NCI-H1436 (cell line): ENCODE measurements around the gene HABP4.
"Not testable (repeated sequence)": the region's sequence is repeated elsewhere in the genome, so short reads cannot be mapped to it uniquely, and the experiment has no call there.

Experiments
- DNase-seq: peaks from one replicate; lab custom pipeline; 2025; lab: John Stamatoyannopoulos, UW

HABP4 gene

DNA sequence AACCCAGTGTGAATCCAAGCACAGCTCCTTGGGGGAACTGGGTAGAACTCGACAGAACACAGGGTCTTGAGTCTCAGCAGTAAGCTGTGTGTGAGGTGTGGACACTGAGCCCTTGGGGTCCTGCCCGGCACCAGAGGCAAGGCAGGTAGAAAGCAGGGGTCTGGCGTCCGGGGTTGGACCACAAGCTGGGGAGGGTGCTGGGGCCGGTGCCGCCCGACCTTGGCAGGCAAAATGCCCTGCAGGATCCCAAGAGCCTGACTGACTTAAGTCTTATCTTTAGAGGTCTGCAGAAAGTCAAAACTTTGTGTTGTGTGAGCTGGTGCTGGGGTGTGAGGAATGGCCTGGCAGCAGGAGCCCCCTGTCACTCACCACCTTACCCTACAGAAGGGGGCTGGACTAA lies 49.3 kb downstream of the HABP4 start:
- DNase-seq: no peak

DNA sequence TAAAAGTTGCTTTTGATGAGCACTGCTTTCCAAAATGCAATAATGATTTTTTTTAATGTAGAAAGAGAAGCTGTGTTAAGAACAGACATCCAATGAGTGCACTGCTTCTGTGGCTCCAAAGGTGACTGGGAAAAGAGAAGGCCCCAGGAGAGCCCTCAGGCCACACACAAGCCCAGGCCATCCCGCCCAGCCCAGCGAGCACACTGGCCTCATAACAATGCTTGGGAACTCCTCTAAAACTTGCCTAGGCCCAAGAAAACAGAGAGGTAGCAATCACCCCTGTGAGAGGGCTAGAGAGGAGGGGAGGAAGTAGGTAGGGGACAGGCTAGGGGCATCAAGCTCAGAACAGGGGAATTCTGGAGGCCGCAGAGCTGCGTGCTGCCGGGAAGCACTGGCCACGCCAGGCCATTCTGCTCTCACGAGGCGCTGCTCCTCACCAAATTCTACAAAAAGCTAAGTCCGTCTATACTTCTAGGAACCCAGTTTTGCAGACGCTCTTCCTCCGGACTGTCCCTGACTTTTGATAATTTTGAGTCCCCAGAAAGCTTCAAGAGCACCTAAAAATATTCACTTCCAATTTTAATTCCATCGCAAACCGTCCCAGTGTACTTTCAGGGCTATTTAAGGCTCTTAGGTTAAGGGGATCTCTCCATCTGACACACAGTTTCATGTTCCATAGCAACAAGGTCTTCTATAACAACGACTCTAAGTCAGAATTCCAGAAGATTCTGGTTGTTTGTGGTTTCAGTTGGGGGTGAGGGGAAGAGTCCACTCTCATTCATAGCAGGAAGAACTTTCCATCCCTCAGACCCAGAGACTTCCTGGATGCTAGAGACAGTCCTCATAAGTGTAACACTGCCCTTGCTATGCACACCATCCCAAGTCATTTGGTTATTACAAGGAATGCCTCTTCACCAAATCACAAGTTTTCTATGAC lies 51.0 kb downstream of the HABP4 start:
- DNase-seq: no peak

DNA sequence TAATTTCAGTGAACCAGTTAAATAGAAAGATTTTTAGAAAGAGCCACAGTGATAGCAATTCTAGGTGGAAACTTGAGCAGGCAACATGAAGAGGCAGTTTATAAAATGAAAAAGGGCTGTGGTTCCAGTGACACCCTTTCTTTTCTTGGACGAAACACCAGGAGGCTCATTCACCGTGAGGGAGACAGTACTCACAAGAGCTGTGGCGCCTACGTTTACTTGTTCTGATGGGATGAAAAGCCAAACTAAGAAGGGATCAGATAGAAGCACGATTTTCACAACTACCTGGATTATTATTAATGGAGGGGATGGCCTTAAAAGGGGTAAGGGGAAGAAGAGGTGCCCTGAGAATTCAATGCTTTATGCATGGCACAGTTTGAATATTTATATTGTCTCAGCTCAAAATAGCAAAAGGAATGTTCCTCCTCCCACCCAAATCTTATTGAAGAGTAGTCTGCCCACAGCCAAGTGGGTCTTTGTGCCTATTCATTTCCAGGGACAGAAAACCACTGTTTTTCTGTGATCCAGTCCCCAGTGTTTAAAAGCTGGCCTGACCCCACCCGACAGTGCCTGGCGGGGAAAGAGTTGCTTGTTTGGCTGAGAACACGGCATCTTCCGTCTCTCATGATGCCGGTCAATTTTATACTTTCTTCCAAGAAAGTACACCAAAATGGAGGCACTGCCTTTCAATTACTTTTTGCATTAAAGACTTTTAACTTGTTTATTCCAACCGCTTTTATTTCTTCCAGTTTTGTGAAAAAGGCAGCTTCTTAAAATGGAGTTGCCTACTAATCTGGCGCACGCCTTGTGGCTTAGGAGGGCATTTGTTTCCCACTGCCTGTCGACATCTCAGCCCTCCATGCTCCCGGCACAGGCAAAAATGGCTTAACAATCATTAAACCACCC lies 51.9 kb downstream of the HABP4 start:
- DNase-seq: no peak

DNA sequence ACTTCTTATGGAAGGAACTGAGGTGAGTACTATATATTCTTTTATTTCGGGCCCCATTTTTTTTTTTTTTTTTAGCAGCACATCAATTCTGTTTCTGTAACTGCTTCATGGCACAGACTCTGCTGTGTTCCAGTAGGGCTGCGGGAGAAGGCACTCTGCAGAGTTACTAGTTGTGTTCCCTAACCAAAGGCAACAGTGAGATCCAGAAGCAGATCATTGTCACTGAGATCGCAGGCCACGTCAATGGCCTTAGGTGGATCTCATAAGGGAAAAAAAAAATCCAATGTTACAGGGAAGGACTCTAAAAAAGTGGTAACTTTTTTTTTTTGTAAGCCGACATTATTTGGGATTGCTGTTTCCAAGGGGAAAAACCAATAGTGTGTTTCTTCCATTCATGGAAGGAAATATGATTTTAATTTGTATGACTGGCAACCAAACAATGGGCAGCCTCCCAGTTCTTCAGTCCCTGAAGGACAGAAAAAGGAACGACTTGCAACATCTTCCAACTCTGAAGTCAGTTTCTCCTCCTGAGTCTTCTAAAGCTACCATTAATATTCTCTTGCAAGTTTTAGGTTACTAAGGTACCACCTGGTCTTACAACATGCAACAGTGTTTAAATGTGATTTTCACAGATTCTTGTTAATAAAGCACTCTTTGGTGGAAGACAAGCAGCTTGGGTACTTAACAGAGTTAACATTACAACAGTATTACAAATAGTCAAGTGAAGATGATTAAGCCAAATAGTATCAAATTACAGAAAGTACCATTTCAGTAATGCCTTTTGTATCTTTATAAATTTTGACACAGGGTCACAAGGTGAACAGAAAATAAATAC lies 52.8 kb downstream of the HABP4 start:
- no peak for DNase-seq

DNA sequence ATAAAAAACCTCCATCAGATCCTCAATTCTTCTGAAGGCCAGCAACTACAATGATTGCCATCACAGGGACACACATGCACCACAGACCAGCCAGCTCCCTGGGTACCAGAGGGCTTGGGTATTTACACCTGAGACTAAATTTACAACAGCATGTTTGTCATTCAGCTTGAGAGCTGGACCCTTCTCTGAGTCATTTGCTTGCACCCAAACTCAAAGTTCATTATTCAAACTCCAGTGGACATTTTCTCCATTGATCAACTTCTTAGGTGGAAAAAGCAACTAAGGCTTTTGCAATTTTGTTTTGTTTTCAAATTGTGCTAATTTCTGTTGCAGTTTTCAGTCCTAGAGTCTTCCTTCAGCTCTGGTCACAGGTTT lies 53.4 kb downstream of the HABP4 start:
- DNase-seq: not testable (repeated sequence)

DNA sequence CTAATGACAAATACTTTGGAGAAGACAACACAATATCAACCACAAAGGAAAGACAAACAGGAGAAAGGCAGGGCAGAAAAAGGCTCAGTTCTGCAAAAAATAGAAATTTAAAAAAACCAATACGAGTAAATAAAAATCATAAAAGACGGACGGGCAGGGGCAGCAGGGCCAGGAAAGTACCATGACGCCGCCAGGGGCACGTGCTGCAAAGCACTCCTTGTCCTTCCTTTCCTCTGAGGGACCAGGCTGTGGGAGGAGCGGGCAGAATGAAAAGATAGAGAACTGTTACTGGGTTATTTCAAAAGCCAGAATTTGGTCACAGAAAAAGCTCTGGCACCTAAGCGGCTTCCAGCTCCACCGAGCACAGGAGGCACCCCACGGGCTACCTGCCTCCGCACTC lies 53.9 kb downstream of the HABP4 start:
- DNase-seq: no peak

DNA sequence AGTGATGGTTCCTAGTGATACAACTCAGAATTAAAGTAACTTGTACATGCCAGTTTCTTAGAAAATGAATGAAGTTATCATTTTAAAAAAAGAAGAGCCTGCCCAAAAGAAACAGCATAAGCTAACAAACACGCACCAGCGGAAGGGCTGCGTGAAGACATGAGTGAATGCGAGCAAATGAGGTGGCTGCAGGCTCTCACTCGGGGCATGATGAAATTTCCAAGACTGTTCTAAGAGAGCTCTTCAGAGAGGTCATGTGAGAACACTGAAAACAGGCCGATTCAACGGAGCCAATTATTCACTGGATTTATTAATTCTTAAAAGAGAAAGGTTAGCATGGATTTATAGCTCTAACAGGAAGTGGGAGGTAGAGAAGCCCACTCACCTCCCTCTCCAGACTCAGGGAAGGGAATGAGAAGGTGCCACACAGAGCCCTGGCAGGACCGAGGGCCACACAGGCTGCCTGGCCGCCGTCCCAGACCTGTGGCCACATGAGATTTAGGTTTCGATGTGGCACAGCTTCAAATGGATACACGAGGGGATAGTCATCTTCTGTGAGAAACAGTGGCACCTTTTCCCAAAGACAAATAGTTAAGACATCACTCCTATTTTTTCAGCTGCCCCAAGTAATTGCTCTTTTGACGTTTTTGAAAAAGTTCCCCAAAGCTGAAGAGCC lies 55.5 kb downstream of the HABP4 start:
- DNase-seq: no peak

DNA sequence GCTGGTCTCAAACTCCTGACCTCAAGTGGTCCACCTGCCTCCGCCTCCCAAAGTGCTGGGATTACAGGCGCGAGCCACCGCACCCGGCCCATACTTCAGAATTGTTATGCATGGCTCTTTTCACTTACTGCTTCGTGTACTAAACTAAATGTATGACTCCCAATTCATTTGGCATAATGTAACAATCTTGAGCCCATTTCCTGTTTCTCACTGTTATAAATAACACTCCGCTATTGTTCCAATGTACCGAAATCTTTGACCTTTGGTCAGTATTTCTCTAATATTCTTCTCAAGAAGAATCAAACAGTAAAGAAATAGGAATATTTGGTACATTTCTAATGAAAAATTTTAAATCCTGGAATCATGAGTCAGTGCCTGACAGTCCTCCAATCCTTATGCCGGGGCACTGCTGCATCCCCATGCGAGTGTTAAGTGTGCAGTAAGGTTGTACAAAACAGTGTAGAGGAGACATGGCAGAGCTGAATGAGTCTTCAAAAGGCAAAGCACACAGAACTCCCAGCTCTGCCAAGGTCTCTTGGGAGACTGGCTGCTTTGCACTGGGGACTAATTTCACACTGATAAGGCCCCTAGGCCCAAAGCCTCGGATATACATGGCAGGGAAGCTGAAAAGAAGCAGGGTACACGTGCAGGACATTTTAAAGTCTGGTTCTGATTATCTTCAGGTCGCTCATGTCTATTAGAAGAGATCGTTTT lies 58.4 kb downstream of the HABP4 start:
- DNase-seq: no peak

DNA sequence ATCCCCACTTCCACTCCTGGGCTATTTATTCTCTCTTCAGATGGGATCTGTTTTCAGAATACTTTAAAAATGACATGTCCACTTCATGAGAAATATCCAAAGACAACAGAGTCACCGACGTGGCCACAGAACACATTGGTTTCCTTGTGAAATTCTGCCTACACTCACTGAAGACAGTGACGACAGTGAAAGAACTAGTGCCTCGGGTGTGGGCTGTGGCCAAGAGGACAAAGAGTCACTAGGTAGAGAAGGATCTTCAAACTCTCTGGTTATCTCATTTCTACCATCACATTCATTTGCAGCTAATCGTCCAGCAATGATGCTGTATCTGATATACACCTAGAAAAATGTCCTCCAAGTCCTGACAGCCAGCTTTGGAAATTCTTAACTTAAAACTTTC lies 59.1 kb downstream of the HABP4 start:
- no peak for DNase-seq

DNA sequence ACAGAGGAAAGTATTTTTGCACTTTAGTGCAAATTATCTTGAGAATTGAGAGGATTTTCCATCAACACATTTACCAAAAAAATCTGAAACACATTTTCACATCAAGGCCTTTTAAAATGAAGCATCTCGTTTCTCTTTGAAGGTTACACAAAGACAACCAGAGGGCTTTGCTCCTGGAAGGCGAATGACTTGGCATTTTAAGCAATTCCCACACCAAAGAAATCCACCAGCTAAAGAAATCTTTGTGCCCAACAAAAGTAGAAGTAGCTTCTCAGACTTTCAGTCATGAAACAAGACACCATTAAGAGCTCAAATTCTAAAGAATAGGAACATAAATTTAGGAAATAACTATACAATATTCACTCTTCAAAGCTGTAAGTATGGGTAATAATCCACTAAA lies 59.9 kb downstream of the HABP4 start:
- no peak for DNase-seq

DNA sequence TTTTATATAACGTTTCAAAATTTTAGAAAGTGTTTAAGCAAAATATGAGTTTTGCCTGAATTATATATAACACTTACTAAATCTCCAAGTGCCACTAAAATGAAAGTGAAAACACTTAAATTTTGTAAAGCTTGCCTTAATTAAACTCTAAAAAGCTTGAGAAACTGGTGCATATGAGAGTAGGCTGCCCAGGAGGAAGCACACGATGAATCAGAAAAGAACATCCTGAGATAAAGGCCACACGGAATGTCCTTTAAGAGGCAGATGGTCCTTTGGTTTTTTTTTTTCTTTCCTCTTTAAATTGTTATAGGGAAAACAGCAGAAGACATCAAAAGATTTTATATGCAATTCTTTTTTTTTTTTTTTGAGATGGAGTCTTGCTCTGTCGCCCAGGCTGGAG lies 60.3 kb downstream of the HABP4 start:
- DNase-seq: no peak

DNA sequence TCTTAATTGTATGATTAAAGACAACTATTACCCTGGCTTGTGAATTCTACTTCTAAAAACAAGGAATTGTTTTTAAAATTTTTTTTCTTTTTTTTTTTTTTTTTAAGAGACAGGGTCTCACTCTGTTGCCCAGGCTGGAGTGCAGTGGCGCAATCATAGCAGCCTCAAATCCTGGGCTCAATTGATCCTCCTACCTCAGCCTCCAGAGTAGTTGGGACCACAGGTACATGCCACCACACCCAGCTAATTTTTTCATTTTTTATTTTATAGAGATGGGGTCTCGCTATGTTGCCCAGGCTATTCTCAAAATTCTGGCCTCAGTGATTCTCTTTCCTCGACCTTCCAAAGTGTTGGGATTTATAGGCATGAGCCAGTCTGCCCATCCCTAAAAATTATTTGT lies 62.3 kb downstream of the HABP4 start:
- no peak for DNase-seq

DNA sequence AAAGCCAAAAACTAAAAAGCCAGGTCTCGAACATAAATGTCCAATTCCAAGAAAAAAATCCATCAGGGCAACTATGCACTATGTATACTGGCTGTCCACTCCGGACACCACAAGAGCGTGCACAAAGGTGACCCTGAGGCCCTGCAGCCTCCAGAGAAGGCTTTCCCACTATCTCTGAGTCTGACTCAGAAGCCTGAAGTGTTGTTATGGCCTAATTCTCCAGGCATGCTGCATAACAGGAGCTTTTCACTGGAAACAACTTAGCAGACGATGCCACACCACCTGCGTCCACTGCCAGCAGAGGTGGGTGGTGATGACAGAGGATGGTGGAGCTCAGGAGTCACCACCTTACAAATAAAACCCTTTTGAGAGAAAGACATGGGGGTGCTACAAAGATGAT lies 63.7 kb downstream of the HABP4 start:
- no peak for DNase-seq

DNA sequence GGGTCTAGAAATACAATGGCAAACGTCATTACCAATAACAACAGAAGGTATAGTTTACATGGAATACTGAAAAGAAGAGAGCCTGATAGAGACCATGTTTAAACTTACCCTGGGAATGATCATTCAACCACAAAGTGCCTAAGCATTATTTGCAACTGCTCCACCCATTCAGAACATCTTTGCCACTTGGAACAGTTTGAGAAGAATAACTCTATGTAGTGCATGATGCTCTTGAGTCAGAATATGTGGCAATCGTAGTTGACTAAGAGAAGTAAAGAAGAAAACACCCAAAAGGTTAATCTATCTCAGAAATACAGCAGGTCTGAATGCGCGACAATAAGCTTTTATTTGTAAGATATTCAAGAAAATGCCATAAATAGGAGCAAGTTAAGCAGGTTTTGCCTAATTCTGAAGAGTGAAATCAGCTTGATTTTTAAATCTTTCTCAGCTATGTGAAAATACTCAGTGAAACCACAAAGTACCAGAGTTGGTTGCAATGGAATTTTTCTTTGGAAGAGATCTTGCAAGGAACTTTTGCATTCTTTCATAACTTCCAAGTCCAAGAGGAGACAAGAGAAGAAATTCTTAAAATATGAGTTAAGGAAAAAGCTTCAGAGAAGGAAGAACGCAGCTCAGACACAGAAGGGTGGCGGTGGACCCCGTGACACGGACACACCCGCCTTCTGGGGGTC lies 64.3 kb downstream of the HABP4 start:
- DNase-seq: no peak

DNA sequence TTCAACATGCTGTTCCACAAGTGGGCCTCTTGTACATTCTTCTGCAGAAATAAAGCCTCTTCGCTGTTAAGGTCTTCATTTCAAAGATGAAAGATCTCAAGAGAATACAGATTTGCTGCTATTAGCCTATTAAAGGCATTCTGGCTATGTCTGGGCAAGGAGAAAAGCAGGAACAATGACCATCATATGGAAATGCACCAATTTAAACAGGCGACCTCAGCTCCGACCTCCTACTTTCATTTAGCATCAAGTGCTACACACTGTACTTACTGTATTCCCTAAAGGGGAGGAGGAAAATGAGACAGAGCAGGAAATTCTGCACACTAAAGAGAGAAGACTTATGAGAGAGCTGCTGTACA lies 64.8 kb downstream of the HABP4 start:
- DNase-seq: no peak

DNA sequence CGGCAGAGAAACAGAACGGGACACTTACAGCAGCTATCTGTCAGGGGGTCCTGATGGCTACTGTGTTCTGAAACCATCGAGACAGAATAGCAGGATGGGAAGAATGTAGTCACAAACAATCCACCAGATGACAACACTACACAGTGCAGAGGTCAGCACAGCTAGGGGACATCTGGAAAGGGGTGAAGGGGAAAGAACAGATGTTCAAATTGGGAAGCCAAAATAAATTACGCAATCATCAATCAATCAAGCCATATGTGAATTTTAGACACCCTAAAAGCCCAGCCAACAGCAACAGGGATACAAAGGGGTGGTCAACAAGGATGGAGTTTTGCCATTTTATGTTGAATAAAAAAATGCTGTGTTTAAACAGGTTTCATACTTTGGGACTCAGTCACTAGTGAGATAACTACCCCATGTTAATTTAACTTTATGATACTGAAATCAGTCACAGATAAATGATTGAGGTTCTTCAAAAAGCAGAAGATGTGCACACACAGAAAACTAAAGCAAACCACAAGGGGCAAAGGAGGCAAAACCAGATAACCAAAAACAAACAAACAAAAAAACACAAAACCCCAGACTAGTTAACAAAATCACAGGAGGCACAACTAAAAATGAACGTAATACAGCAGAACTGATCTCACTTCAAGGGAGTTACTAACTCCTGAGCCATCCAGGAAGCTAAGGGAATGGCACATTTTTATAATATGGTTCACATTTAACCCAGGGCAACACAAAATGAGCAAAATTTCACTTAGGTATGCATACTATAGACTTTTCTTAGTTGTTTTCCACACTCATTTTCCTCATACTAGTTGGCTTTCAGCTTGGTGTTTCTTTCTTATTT lies 65.9 kb downstream of the HABP4 start:
- no peak for DNase-seq

DNA sequence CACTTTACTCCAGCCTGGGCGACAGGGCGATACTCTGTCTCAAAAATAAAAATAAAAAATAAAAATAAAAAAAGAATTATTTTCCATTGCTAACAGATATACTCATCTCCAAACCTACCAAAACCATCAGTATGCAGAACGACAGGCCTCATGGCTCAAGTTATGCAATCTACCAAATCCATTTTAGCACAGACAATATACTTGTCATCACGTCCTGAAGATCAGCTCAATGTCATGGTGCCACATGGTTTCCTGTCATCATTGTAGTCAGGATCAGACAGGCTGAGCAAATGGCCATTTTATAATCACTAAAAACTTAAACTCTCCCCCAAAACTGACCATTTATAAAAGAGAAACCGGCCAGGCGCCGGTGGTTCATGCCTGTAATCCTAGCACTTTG lies 69.1 kb downstream of the HABP4 start:
- DNase-seq: no peak

DNA sequence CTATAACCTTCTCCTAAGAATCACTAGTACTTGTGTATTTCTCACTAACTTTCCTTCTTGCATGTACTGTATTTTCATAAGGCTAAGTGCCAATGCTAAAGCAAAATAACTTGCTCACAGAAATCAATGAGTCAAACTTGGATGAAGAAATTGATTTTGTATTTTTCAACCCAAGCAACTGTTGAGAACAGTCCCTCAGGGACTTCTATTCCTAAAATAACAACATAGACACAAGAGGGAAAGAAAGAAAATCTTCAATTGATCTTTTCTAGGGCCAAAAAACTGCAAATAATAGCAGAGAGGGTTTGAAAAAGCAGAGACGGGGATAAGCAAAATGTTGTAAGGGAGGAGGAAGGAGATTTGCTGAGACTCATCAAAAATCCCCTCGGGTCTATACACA lies 69.8 kb downstream of the HABP4 start:
- DNase-seq: no peak

DNA sequence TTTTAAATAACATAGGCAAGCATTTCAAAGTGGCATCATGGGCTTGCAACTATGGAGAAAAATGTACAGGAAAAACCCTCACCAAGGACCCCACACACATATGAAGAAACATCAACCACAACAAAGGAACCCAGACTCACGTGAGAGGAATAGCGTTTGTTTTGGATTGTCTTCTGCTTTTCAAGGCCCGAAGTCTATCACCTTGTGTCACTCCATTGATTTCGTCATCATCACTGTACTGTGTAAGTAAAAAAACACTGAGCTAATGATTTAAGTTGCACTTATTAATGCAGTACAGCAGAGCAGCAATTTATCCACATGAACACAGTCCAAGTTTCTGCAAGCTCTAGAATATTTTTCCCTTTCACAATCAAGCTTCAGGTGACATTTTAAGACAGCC lies 72.4 kb downstream of the HABP4 start:
- DNase-seq: no peak

DNA sequence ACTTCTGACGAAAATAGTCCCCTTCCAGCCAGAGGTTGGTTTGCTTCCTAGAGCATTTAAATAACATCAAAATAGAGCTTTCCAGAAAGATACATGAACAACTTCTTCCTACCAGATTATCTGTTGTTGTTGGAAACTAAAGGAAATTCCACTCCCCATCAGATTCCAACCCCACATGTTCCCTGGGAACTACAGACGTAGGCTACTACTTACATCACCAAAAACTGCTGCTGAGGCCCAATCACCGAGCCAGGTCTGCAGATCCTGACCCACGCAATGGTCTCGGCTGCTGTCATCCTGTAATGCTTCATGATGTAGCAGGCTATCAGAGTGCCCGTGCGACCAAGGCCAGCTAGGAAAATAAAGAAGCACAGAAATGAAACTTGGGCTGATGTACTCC lies 73.4 kb downstream of the HABP4 start:
- DNase-seq: no peak
